GM23338 (cell line): ENCODE measurements around the gene EPHA5.

ENCODE experiments used
- EZH2 ChIP-seq: fragments of 200-600 bp; sonication (generic); IDR thresholded peaks from one replicate; pipeline ENCODE4 v1.8.0; 2017; ENCODE audit warnings: antibody characterized with exemption, mild to moderate bottlenecking, low read depth; ENCODE audit not compliant: unreplicated experiment
- POLR2AphosphoS5 ChIP-seq: IDR thresholded peaks from 2 replicates; pipeline ENCODE4 v1.6.1; 2016; ENCODE audit warnings: antibody characterized with exemption, low read depth
- TF ChIP-seq, protein P1 (sequence below), 2 experiments: fragments of 200-600 bp in 1 of 2; sonication (generic) in 1 of 2; conservative IDR thresholded peaks; 2 replicates each; pipeline versions ENCODE4 v1.5.1 to v1.6.1; 2016 to 2017; ENCODE audit warnings: antibody characterized with exemption in 2 of 2, low read depth in 2 of 2, mild to moderate bottlenecking in 2 of 2, moderate library complexity in 1 of 2

DNA sequence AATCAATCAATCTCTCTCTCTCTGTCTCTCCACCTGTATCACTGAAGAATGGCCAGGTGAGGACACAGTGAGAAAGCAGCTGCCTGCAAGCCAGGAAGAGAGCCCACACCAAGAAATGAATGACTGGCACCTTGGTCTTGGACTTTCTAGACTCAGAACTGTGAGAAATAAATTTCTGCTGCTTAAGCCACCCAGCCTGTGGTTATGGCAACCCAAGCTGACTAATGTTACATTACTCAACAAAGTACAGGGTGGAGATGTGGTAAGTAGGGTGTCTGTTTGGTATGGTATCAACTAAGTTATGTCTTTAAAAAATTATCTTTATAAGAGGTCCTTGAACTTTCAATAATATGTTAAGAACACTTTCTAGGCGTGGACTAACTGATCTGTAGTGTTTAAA is 159.3 kb downstream of the EPHA5 start:
- TF ChIP-seq POLR2AphosphoS5 (no peak), EZH2 (no peak)
- TF ChIP-seq, protein P1, sequence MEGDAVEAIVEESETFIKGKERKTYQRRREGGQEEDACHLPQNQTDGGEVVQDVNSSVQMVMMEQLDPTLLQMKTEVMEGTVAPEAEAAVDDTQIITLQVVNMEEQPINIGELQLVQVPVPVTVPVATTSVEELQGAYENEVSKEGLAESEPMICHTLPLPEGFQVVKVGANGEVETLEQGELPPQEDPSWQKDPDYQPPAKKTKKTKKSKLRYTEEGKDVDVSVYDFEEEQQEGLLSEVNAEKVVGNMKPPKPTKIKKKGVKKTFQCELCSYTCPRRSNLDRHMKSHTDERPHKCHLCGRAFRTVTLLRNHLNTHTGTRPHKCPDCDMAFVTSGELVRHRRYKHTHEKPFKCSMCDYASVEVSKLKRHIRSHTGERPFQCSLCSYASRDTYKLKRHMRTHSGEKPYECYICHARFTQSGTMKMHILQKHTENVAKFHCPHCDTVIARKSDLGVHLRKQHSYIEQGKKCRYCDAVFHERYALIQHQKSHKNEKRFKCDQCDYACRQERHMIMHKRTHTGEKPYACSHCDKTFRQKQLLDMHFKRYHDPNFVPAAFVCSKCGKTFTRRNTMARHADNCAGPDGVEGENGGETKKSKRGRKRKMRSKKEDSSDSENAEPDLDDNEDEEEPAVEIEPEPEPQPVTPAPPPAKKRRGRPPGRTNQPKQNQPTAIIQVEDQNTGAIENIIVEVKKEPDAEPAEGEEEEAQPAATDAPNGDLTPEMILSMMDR (conservative IDR thresholded peaks at IDR 0.05; ENCODE audit: low read depth in 2 of 2): no peak
